NCI-H1092 treated with DMSO at 0.1 percent for 48 hours (cell line): ENCODE measurements around the gene COL5A1.
A peak's percentile ranks its signal among the peaks of the same experiment; 100 is the strongest.

Source experiments
- DNase-seq: peaks from one replicate; lab custom pipeline; 2025; lab: John Stamatoyannopoulos, UW

Gene COL5A1

GRCh38 chr9:134641173-134641989 is at the start of gene COL5A1:
Gene COL5A1 (plus strand): TSS chr9:134641803. CDS start chr9:134642188, 385 bp downstream.
- DNase-seq = peak; percentile 55

- DNase-seq = no peak
Observed at GRCh38 chr9:134592018-134592818, 49.4 kb upstream of the COL5A1 start.

GRCh38 chr9:134592819-134593200 is 48.8 kb upstream of the COL5A1 start:
- DNase-seq = no peak

GRCh38 chr9:134593286-134594077 is 48.1 kb upstream of the COL5A1 start:
- peak; percentile 19 for DNase-seq

GRCh38 chr9:134594078-134594941 is 47.3 kb upstream of the COL5A1 start:
- DNase-seq = no peak

GRCh38 chr9:134595014-134595413 is 46.6 kb upstream of the COL5A1 start:
- no peak for DNase-seq

- DNase-seq = no peak
Observed at GRCh38 chr9:134597041-134597913, 44.3 kb upstream of the COL5A1 start.

- DNase-seq = no peak
Observed at GRCh38 chr9:134597957-134598883, 43.4 kb upstream of the COL5A1 start.

- no peak for DNase-seq
Observed at GRCh38 chr9:134598884-134599245, 42.7 kb upstream of the COL5A1 start.

GRCh38 chr9:134600371-134600770 is 41.2 kb upstream of the COL5A1 start:
- DNase-seq = no peak

GRCh38 chr9:134600836-134601638 is 40.6 kb upstream of the COL5A1 start:
- DNase-seq = no peak

- DNase-seq = no peak
Observed at GRCh38 chr9:134601764-134602163, 39.8 kb upstream of the COL5A1 start.

- DNase-seq = no peak
Observed at GRCh38 chr9:134602547-134603362, 38.8 kb upstream of the COL5A1 start.

- no peak for DNase-seq
Observed at GRCh38 chr9:134604834-134605233, 36.8 kb upstream of the COL5A1 start.

- DNase-seq = no peak
Observed at GRCh38 chr9:134605351-134605965, 36.1 kb upstream of the COL5A1 start.

GRCh38 chr9:134605966-134606357 is 35.6 kb upstream of the COL5A1 start:
- DNase-seq = no peak
